Measurements from ENCODE around the gene CHST11. TPM values are rescaled to one million over a fixed set of nuclear protein-coding genes. Genes with fewer than 3 reads are reported as not detected.

The CHST11 gene
- total and polyA plus RNA-seq, 4 donors, result 0.57 to 11.1 (median 3.7) TPM

- Histone ChIP-seq H3K27me3 (ENCODE audit: control insufficient read depth in 4 of 4, insufficient read depth in 4 of 4, low read length in 3 of 4) (no peaks in the 10 kb centered on the region), H3K9me3 (ENCODE audit: control insufficient read depth in 4 of 4, low read length in 3 of 4) (no peaks in the 10 kb centered on the region), H3K4me1 (ENCODE audit: control insufficient read depth in 4 of 4, insufficient read depth in 4 of 4, low read length in 3 of 4) (no peaks in the 10 kb centered on the region), H3K9ac (ENCODE audit: low read depth in 1 of 2, low read length in 2 of 2) (no peak overlapping the region), H3K36me3 (ENCODE audit: control insufficient read depth in 4 of 4, insufficient read depth in 3 of 4, low read depth in 1 of 4, low read length in 3 of 4) (no peaks in the 10 kb centered on the region), H3K4me3 (ENCODE audit: low read depth in 1 of 3, low read length in 3 of 3) (no peak overlapping the region), H3K27ac (ENCODE audit: low read depth in 1 of 2, low read length in 2 of 2) (no peak overlapping the region)
- no peak for TF ChIP-seq RAD21 (IDR thresholded peaks at IDR 0.05)
- TF ChIP-seq SP1 (IDR thresholded peaks at IDR 0.05), result no peak
- TF ChIP-seq HNF4A (conservative IDR thresholded peaks at IDR 0.05), result no peak
- TF ChIP-seq, protein P1, sequence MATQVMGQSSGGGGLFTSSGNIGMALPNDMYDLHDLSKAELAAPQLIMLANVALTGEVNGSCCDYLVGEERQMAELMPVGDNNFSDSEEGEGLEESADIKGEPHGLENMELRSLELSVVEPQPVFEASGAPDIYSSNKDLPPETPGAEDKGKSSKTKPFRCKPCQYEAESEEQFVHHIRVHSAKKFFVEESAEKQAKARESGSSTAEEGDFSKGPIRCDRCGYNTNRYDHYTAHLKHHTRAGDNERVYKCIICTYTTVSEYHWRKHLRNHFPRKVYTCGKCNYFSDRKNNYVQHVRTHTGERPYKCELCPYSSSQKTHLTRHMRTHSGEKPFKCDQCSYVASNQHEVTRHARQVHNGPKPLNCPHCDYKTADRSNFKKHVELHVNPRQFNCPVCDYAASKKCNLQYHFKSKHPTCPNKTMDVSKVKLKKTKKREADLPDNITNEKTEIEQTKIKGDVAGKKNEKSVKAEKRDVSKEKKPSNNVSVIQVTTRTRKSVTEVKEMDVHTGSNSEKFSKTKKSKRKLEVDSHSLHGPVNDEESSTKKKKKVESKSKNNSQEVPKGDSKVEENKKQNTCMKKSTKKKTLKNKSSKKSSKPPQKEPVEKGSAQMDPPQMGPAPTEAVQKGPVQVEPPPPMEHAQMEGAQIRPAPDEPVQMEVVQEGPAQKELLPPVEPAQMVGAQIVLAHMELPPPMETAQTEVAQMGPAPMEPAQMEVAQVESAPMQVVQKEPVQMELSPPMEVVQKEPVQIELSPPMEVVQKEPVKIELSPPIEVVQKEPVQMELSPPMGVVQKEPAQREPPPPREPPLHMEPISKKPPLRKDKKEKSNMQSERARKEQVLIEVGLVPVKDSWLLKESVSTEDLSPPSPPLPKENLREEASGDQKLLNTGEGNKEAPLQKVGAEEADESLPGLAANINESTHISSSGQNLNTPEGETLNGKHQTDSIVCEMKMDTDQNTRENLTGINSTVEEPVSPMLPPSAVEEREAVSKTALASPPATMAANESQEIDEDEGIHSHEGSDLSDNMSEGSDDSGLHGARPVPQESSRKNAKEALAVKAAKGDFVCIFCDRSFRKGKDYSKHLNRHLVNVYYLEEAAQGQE (IDR thresholded peaks at IDR 0.05), result no peak
- no peak for TF ChIP-seq MAX (IDR thresholded peaks at IDR 0.05)
- TF ChIP-seq NR2F2 (IDR thresholded peaks at IDR 0.05), result no peak
- TF ChIP-seq TAF1 (conservative IDR thresholded peaks at IDR 0.05), result no peak
- TF ChIP-seq JUND (IDR thresholded peaks at IDR 0.05), result no peak
- WGBS, result 69% methylated on average over 5 of the region's 5 CpGs
- no peak for DNase-seq (ENCODE audit: low spot score)
Observed at GRCh38 chr12:104593482-104593881, 136.7 kb downstream of the CHST11 start.

DNA sequence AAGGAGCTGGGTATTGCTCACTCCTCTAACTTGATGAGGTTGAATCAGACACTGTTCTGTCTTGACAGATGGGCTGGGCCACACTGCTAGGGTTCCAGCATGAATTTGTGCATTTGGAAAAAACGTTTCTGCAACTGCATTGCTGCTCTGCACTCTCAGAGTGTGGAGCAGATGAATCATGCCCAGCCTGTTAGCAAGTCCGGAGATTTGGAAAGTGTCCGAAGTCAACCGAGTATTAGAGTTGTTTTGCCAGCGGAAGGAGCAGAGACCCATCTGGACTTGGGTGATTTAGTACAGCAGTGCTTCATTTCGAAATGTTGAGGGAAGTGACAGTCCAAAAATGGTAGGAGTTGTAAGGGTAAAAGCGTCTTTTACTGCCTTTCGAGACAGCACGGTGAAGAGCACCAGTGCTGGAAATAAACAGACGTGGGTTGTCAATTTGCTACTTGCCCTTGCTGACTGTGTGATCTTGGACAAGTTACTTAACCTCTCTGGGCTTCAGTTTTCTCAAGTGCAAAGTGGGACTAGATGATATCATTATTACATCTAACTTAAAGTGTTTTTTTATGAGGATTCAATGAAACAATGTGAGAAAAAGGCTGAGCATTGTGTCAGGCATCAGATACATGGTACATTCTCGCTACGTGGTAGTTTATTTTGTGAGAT lies 139.5 kb downstream of the CHST11 start:
- H3K27me3 ChIP-seq (ENCODE audit: control insufficient read depth in 4 of 4, insufficient read depth in 4 of 4, low read length in 3 of 4), result no peaks in the 10 kb centered on the region
- H3K9me3 ChIP-seq (ENCODE audit: control insufficient read depth in 4 of 4, low read length in 3 of 4), result no peaks in the 10 kb centered on the region
- no peak for TF ChIP-seq NR2F2 (IDR thresholded peaks at IDR 0.05)
- H3K9ac ChIP-seq (ENCODE audit: low read depth in 1 of 2, low read length in 2 of 2), result no peak overlapping the region
- no peak for DNase-seq (ENCODE audit: low spot score)
- 76% methylated on average over 12 of the region's 12 CpGs for WGBS
- no peaks in the 10 kb centered on the region for H3K4me1 ChIP-seq (ENCODE audit: control insufficient read depth in 4 of 4, insufficient read depth in 4 of 4, low read length in 3 of 4)
- no peaks in the 10 kb centered on the region for H3K36me3 ChIP-seq (ENCODE audit: control insufficient read depth in 4 of 4, insufficient read depth in 3 of 4, low read depth in 1 of 4, low read length in 3 of 4)
- no peak overlapping the region for H3K4me3 ChIP-seq (ENCODE audit: low read depth in 1 of 3, low read length in 3 of 3)
- H3K27ac ChIP-seq (ENCODE audit: low read depth in 1 of 2, low read length in 2 of 2), result no peak overlapping the region

GRCh38 chr12:104596898-104597843 lies 140.4 kb downstream of the CHST11 start:
- no peak for DNase-seq (ENCODE audit: low spot score)
- no peak overlapping the region for H3K27ac ChIP-seq (ENCODE audit: low read depth in 1 of 2, low read length in 2 of 2)
- no peak overlapping the region for H3K9ac ChIP-seq (ENCODE audit: low read depth in 1 of 2, low read length in 2 of 2)
- no peak overlapping the region for H3K4me3 ChIP-seq (ENCODE audit: low read depth in 1 of 3, low read length in 3 of 3)
- no peaks in the 10 kb centered on the region for H3K36me3 ChIP-seq (ENCODE audit: control insufficient read depth in 4 of 4, insufficient read depth in 3 of 4, low read depth in 1 of 4, low read length in 3 of 4)
- WGBS, result 71% methylated on average over 15 of the region's 15 CpGs
- no peaks in the 10 kb centered on the region for H3K9me3 ChIP-seq (ENCODE audit: control insufficient read depth in 4 of 4, low read length in 3 of 4)
- no peaks in the 10 kb centered on the region for H3K27me3 ChIP-seq (ENCODE audit: control insufficient read depth in 4 of 4, insufficient read depth in 4 of 4, low read length in 3 of 4)
- no peaks in the 10 kb centered on the region for H3K4me1 ChIP-seq (ENCODE audit: control insufficient read depth in 4 of 4, insufficient read depth in 4 of 4, low read length in 3 of 4)
- TF ChIP-seq GABPA (IDR thresholded peaks at IDR 0.05 in 1 of 2, conservative IDR thresholded peaks at IDR 0.05 in 1 of 2), result no peak
- no peak for TF ChIP-seq FOXA1 (IDR thresholded peaks at IDR 0.05)
- TF ChIP-seq HNF4A (conservative IDR thresholded peaks at IDR 0.05), result no peak
- TF ChIP-seq, protein P2, sequence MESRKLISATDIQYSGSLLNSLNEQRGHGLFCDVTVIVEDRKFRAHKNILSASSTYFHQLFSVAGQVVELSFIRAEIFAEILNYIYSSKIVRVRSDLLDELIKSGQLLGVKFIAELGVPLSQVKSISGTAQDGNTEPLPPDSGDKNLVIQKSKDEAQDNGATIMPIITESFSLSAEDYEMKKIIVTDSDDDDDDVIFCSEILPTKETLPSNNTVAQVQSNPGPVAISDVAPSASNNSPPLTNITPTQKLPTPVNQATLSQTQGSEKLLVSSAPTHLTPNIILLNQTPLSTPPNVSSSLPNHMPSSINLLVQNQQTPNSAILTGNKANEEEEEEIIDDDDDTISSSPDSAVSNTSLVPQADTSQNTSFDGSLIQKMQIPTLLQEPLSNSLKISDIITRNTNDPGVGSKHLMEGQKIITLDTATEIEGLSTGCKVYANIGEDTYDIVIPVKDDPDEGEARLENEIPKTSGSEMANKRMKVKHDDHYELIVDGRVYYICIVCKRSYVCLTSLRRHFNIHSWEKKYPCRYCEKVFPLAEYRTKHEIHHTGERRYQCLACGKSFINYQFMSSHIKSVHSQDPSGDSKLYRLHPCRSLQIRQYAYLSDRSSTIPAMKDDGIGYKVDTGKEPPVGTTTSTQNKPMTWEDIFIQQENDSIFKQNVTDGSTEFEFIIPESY (IDR thresholded peaks at IDR 0.05), result no peak
- TF ChIP-seq TAF1 (conservative IDR thresholded peaks at IDR 0.05), result no peak
- no peak for TF ChIP-seq RXRA (IDR thresholded peaks at IDR 0.05)
- no peak for TF ChIP-seq MAX (IDR thresholded peaks at IDR 0.05)
- TF ChIP-seq, protein P1 (IDR thresholded peaks at IDR 0.05), result no peak
- no peak for TF ChIP-seq JUND (IDR thresholded peaks at IDR 0.05)
- no peak for TF ChIP-seq FOXA2 (IDR thresholded peaks at IDR 0.05)

Measured in liver (tissue), 9 donors.